HEK293 (cell line): Measurements from ENCODE around the gene C1orf174.

Experiments used
- KLF1 ChIP-seq: fragments of 450-650 bp; formaldehyde crosslinking; IDR thresholded peaks from 2 replicates; pipeline ENCODE4 v1.5.1; 2016; ENCODE audit warnings: missing biosample characterization, missing genetic modification characterization
- KLF16 ChIP-seq: fragments of 450-650 bp; formaldehyde crosslinking; IDR thresholded peaks from 2 replicates; pipeline ENCODE4 v1.5.1; 2017; ENCODE audit warnings: missing biosample characterization, missing genetic modification characterization
- RBAK ChIP-seq: fragments of 450-650 bp; formaldehyde crosslinking; IDR thresholded peaks from 2 replicates; pipeline ENCODE4 v1.5.1; 2016; ENCODE audit warnings: missing biosample characterization, missing genetic modification characterization
- ZEB2 ChIP-seq: fragments of 450-650 bp; formaldehyde crosslinking; IDR thresholded peaks from 2 replicates; pipeline ENCODE4 v1.5.1; 2016; ENCODE audit warnings: missing biosample characterization, missing genetic modification characterization
- ZFP69B ChIP-seq: fragments of 450-650 bp; formaldehyde crosslinking; IDR thresholded peaks from 2 replicates; pipeline ENCODE4 v1.5.1; 2016; ENCODE audit warnings: missing biosample characterization, missing genetic modification characterization
- ZNF112 ChIP-seq: fragments of 450-650 bp; formaldehyde crosslinking; IDR thresholded peaks from 2 replicates; pipeline ENCODE4 v1.5.0; 2017; ENCODE audit warnings: missing biosample characterization, missing genetic modification characterization
- ZNF133 ChIP-seq: fragments of 450-650 bp; formaldehyde crosslinking; IDR thresholded peaks from 2 replicates; pipeline ENCODE4 v1.5.1; 2016; ENCODE audit warnings: missing biosample characterization, missing genetic modification characterization
- ZNF184 ChIP-seq: fragments of 450-650 bp; IDR thresholded peaks from 2 replicates; pipeline ENCODE4 v1.5.1; 2018; ENCODE audit warnings: missing biosample characterization, mild to moderate bottlenecking, missing genetic modification characterization
- ZNF2 ChIP-seq: fragments of 450-650 bp; formaldehyde crosslinking; IDR thresholded peaks from 2 replicates; pipeline ENCODE4 v1.5.1; 2016; ENCODE audit warnings: missing biosample characterization, missing genetic modification characterization
- ZNF223 ChIP-seq: fragments of 450-650 bp; formaldehyde crosslinking; IDR thresholded peaks from 2 replicates; pipeline ENCODE4 v1.5.1; 2016; ENCODE audit warnings: missing biosample characterization, missing genetic modification characterization
- ZNF23 ChIP-seq: fragments of 450-650 bp; formaldehyde crosslinking; IDR thresholded peaks from 2 replicates; pipeline ENCODE4 v1.5.1; 2016; ENCODE audit warnings: missing biosample characterization, missing genetic modification characterization, borderline replicate concordance
- ZNF302 ChIP-seq: fragments of 450-650 bp; formaldehyde crosslinking; IDR thresholded peaks from 2 replicates; pipeline ENCODE4 v1.5.1; 2016; ENCODE audit warnings: missing biosample characterization, missing genetic modification characterization, low read depth
- ZNF404 ChIP-seq: fragments of 450-650 bp; formaldehyde crosslinking; IDR thresholded peaks from 2 replicates; pipeline ENCODE4 v1.5.1; 2017; ENCODE audit warnings: missing biosample characterization, missing genetic modification characterization
- ZNF544 ChIP-seq: fragments of 450-650 bp; formaldehyde crosslinking; IDR thresholded peaks from 2 replicates; pipeline ENCODE4 v1.5.0; 2017; ENCODE audit warnings: missing biosample characterization, missing genetic modification characterization
- ZNF610 ChIP-seq: fragments of 450-650 bp; formaldehyde crosslinking; IDR thresholded peaks from 2 replicates; pipeline ENCODE4 v1.5.1; 2016; ENCODE audit warnings: missing biosample characterization, missing genetic modification characterization, borderline replicate concordance
- ZNF623 ChIP-seq: fragments of 450-650 bp; formaldehyde crosslinking; IDR thresholded peaks from 2 replicates; pipeline ENCODE4 v1.5.1; 2016; ENCODE audit warnings: missing biosample characterization, missing genetic modification characterization
- ZNF785 ChIP-seq: fragments of 450-650 bp; formaldehyde crosslinking; IDR thresholded peaks from 2 replicates; pipeline ENCODE4 v1.5.1; 2016; ENCODE audit warnings: missing biosample characterization, missing genetic modification characterization
- ZSCAN30 ChIP-seq: fragments of 450-650 bp; IDR thresholded peaks from 2 replicates; pipeline ENCODE4 v1.5.1; 2018; ENCODE audit warnings: missing biosample characterization, mild to moderate bottlenecking, missing genetic modification characterization, moderate library complexity
- TF ChIP-seq, protein P1 (sequence below): fragments of 450-650 bp; formaldehyde crosslinking; IDR thresholded peaks from 2 replicates; pipeline ENCODE4 v1.5.1; 2016; ENCODE audit warnings: missing biosample characterization, missing genetic modification characterization
- TF ChIP-seq, protein P2 (sequence below): fragments of 450-650 bp; formaldehyde crosslinking; IDR thresholded peaks from 2 replicates; pipeline ENCODE4 v1.5.1; 2016; ENCODE audit warnings: missing biosample characterization, missing genetic modification characterization
- TF ChIP-seq, protein P3 (sequence below): fragments of 450-650 bp; formaldehyde crosslinking; IDR thresholded peaks from 2 replicates; pipeline ENCODE4 v1.5.1; 2016; ENCODE audit warnings: missing biosample characterization, missing genetic modification characterization
- TF ChIP-seq, protein P4 (sequence below): fragments of 450-650 bp; formaldehyde crosslinking; IDR thresholded peaks from 2 replicates; pipeline ENCODE4 v1.5.1; 2017; ENCODE audit warnings: missing biosample characterization, missing genetic modification characterization
- TF ChIP-seq, protein P5 (sequence below): fragments of 450-650 bp; formaldehyde crosslinking; IDR thresholded peaks from 2 replicates; pipeline ENCODE4 v1.5.1; 2016; ENCODE audit warnings: missing biosample characterization, missing genetic modification characterization
- TF ChIP-seq, protein P6 (sequence below): fragments of 450-650 bp; formaldehyde crosslinking; IDR thresholded peaks from 2 replicates; pipeline ENCODE4 v1.5.1; 2016; ENCODE audit warnings: missing biosample characterization, missing genetic modification characterization
- TF ChIP-seq, protein P7 (sequence below): fragments of 450-650 bp; formaldehyde crosslinking; IDR thresholded peaks from 2 replicates; pipeline ENCODE4 v1.5.1; 2017; ENCODE audit warnings: missing biosample characterization, missing genetic modification characterization

C1orf174 gene

DNA sequence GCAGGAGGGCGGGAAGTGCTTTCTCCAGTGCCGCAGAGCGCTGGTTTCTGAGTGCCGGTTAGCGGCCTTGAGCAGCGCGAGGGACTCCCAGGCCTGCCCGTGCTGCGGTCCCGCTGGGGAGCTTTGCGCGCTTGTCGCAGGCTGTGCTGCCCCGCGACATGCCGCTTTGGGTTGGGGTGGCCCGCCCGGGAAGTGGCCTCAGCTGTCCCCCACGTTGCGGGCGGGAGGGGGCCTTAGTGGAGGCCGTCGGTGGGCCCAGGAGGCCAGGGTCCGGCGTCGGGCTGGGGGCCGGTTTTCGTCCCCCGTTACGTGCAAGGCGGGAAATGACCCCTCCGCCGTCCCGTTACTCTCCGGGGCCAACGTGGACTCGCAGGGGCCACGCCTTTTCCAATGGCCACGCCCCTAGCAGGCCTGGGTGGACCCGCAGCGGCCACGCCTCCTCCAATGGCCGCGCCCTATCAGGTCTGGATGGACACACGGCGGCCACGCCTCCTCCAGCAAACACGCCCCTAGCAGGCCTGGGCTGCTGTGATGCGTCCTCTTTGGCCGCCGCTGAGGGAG lies 977 bp upstream of the C1orf174 start (continued):
- TF ChIP-seq, protein P1, sequence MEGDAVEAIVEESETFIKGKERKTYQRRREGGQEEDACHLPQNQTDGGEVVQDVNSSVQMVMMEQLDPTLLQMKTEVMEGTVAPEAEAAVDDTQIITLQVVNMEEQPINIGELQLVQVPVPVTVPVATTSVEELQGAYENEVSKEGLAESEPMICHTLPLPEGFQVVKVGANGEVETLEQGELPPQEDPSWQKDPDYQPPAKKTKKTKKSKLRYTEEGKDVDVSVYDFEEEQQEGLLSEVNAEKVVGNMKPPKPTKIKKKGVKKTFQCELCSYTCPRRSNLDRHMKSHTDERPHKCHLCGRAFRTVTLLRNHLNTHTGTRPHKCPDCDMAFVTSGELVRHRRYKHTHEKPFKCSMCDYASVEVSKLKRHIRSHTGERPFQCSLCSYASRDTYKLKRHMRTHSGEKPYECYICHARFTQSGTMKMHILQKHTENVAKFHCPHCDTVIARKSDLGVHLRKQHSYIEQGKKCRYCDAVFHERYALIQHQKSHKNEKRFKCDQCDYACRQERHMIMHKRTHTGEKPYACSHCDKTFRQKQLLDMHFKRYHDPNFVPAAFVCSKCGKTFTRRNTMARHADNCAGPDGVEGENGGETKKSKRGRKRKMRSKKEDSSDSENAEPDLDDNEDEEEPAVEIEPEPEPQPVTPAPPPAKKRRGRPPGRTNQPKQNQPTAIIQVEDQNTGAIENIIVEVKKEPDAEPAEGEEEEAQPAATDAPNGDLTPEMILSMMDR (tag by site-specific recombination) = peak; percentile 45; the same call in 1 of the 2 replicates
- TF ChIP-seq ZFP69B (tag by site-specific recombination) = peak; percentile 48; the same call in 1 of the 2 replicates
- peak; percentile 83 for TF ChIP-seq KLF1
- TF ChIP-seq ZNF133 (tag by site-specific recombination) = 0 out of 2 replicates have a peak, but pooled peaks have one; percentile 11
- TF ChIP-seq, protein P2, sequence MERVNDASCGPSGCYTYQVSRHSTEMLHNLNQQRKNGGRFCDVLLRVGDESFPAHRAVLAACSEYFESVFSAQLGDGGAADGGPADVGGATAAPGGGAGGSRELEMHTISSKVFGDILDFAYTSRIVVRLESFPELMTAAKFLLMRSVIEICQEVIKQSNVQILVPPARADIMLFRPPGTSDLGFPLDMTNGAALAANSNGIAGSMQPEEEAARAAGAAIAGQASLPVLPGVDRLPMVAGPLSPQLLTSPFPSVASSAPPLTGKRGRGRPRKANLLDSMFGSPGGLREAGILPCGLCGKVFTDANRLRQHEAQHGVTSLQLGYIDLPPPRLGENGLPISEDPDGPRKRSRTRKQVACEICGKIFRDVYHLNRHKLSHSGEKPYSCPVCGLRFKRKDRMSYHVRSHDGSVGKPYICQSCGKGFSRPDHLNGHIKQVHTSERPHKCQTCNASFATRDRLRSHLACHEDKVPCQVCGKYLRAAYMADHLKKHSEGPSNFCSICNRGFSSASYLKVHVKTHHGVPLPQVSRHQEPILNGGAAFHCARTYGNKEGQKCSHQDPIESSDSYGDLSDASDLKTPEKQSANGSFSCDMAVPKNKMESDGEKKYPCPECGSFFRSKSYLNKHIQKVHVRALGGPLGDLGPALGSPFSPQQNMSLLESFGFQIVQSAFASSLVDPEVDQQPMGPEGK (tag by site-specific recombination) = peak; percentile 28
- peak; percentile 92 for TF ChIP-seq KLF16 (tag by site-specific recombination)
- TF ChIP-seq ZEB2 (tag by site-specific recombination) = peak; percentile 56
- 0 out of 2 replicates have a peak, but pooled peaks have one; percentile 29 for TF ChIP-seq ZNF302
- no peak for TF ChIP-seq ZNF112 (tag by site-specific recombination)
- TF ChIP-seq, protein P3, sequence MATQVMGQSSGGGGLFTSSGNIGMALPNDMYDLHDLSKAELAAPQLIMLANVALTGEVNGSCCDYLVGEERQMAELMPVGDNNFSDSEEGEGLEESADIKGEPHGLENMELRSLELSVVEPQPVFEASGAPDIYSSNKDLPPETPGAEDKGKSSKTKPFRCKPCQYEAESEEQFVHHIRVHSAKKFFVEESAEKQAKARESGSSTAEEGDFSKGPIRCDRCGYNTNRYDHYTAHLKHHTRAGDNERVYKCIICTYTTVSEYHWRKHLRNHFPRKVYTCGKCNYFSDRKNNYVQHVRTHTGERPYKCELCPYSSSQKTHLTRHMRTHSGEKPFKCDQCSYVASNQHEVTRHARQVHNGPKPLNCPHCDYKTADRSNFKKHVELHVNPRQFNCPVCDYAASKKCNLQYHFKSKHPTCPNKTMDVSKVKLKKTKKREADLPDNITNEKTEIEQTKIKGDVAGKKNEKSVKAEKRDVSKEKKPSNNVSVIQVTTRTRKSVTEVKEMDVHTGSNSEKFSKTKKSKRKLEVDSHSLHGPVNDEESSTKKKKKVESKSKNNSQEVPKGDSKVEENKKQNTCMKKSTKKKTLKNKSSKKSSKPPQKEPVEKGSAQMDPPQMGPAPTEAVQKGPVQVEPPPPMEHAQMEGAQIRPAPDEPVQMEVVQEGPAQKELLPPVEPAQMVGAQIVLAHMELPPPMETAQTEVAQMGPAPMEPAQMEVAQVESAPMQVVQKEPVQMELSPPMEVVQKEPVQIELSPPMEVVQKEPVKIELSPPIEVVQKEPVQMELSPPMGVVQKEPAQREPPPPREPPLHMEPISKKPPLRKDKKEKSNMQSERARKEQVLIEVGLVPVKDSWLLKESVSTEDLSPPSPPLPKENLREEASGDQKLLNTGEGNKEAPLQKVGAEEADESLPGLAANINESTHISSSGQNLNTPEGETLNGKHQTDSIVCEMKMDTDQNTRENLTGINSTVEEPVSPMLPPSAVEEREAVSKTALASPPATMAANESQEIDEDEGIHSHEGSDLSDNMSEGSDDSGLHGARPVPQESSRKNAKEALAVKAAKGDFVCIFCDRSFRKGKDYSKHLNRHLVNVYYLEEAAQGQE (tag by site-specific recombination) = no peak
- TF ChIP-seq, protein P4, sequence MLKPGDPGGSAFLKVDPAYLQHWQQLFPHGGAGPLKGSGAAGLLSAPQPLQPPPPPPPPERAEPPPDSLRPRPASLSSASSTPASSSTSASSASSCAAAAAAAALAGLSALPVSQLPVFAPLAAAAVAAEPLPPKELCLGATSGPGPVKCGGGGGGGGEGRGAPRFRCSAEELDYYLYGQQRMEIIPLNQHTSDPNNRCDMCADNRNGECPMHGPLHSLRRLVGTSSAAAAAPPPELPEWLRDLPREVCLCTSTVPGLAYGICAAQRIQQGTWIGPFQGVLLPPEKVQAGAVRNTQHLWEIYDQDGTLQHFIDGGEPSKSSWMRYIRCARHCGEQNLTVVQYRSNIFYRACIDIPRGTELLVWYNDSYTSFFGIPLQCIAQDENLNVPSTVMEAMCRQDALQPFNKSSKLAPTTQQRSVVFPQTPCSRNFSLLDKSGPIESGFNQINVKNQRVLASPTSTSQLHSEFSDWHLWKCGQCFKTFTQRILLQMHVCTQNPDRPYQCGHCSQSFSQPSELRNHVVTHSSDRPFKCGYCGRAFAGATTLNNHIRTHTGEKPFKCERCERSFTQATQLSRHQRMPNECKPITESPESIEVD (tag by site-specific recombination) = no peak
- TF ChIP-seq ZNF610 (tag by site-specific recombination) = peak; percentile 67; the same call in 1 of the 2 replicates
- TF ChIP-seq, protein P5, sequence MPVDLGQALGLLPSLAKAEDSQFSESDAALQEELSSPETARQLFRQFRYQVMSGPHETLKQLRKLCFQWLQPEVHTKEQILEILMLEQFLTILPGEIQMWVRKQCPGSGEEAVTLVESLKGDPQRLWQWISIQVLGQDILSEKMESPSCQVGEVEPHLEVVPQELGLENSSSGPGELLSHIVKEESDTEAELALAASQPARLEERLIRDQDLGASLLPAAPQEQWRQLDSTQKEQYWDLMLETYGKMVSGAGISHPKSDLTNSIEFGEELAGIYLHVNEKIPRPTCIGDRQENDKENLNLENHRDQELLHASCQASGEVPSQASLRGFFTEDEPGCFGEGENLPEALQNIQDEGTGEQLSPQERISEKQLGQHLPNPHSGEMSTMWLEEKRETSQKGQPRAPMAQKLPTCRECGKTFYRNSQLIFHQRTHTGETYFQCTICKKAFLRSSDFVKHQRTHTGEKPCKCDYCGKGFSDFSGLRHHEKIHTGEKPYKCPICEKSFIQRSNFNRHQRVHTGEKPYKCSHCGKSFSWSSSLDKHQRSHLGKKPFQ (tag by site-specific recombination) = peak; percentile 46; the same call in 1 of the 2 replicates
- no peak for TF ChIP-seq ZNF623
- peak; percentile 79; the same call in 1 of the 2 replicates for TF ChIP-seq ZNF785
- TF ChIP-seq ZNF544 (tag by site-specific recombination) = no peak
- 0 out of 2 replicates have a peak, but pooled peaks have one; percentile 37 for TF ChIP-seq ZNF184
- TF ChIP-seq ZNF404 (tag by site-specific recombination) = peak; percentile 72; the same call in 1 of the 2 replicates
- no peak for TF ChIP-seq ZNF23 (tag by site-specific recombination)
- TF ChIP-seq ZNF223 (tag by site-specific recombination) = no peak
- TF ChIP-seq, protein P6, sequence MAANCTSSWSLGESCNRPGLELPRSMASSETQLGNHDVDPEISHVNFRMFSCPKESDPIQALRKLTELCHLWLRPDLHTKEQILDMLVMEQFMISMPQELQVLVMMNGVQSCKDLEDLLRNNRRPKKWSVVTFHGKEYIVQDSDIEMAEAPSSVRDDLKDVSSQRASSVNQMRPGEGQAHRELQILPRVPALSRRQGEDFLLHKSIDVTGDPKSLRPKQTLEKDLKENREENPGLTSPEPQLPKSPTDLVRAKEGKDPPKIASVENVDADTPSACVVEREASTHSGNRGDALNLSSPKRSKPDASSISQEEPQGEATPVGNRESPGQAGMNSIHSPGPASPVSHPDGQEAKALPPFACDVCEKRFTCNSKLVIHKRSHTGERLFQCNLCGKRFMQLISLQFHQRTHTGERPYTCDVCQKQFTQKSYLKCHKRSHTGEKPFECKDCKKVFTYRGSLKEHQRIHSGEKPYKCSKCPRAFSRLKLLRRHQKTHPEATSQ = peak; percentile 44; the same call in 1 of the 2 replicates
- TF ChIP-seq, protein P7, sequence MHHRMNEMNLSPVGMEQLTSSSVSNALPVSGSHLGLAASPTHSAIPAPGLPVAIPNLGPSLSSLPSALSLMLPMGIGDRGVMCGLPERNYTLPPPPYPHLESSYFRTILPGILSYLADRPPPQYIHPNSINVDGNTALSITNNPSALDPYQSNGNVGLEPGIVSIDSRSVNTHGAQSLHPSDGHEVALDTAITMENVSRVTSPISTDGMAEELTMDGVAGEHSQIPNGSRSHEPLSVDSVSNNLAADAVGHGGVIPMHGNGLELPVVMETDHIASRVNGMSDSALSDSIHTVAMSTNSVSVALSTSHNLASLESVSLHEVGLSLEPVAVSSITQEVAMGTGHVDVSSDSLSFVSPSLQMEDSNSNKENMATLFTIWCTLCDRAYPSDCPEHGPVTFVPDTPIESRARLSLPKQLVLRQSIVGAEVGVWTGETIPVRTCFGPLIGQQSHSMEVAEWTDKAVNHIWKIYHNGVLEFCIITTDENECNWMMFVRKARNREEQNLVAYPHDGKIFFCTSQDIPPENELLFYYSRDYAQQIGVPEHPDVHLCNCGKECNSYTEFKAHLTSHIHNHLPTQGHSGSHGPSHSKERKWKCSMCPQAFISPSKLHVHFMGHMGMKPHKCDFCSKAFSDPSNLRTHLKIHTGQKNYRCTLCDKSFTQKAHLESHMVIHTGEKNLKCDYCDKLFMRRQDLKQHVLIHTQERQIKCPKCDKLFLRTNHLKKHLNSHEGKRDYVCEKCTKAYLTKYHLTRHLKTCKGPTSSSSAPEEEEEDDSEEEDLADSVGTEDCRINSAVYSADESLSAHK (tag by site-specific recombination) = peak; percentile 58
- TF ChIP-seq ZNF2 = peak; percentile 45
- peak; percentile 60; the same call in 1 of the 2 replicates for TF ChIP-seq ZSCAN30 (tag by site-specific recombination)
- 0 out of 2 replicates have a peak, but pooled peaks have one; percentile 25 for TF ChIP-seq RBAK
